ENCODE data around the gene RRAGC. TPM values are rescaled to one million over a fixed set of nuclear protein-coding genes. Genes with fewer than 3 reads are reported as not detected.
"Not testable (repeated sequence)": the region's sequence is repeated elsewhere in the genome, so short reads cannot be mapped to it uniquely, and the experiment has no call there.

The RRAGC gene
- total and polyA plus RNA-seq, 2 of the 13 experiments (the other 11 are each of a cell fraction or from before 2014, with no cell fraction given): 7.6 to 8.0 TPM

GRCh38 chr1:38836316-38836715, 23.3 kb downstream of the RRAGC start:
- FAIRE-seq; H3K27me3 ChIP-seq (ENCODE audit: control insufficient read depth in 1 of 2, insufficient read depth in 2 of 2, low read length in 2 of 2); H3K4me1 ChIP-seq (ENCODE audit: insufficient read depth, low read length); in situ Hi-C loops (cut with HindIII; ENCODE audit: extremely low pct_ligation_motif_present, low pct_unique_long_range_greater_than_20kb); H3K9me3 ChIP-seq (ENCODE audit: low read length); DNase-seq (ENCODE audit: low spot score); H3K79me2 ChIP-seq (ENCODE audit: insufficient read depth, low read length); H3K4me2 ChIP-seq (ENCODE audit: low read depth, low read length); H4K20me1 ChIP-seq (ENCODE audit: insufficient read depth, low read length); POLR2A ChIA-PET; H2AFZ ChIP-seq (ENCODE audit: low read length); H3K27ac ChIP-seq (ENCODE audit: extremely low read length, insufficient read depth, low read length); ATAC-seq; H3K9ac ChIP-seq (ENCODE audit: insufficient read depth, low read depth, low read length); H3K4me3 ChIP-seq (replicated peaks in 1 of 3; ENCODE audit: insufficient read depth in 1 of 3, low read depth in 2 of 3, low read length in 3 of 3); BruUV-seq (replicated peaks); CTCF ChIA-PET (ENCODE audit: low intra/inter-chr PET ratio, low total read pairs): not testable (repeated sequence)
- intact Hi-C loops (cut with micrococcal nuclease; ENCODE audit: unreplicated experiment): loop anchor here (5.0 kb wide), 2 partner anchors 256 to 799 kb away; no protein-coding TSS in a partner anchor
- peaks cover 8 to 24% of the 10 kb centered on the region in 2 experiments for H3K36me3 ChIP-seq (replicated peaks in 1 of 2; ENCODE audit: control insufficient read depth in 1 of 2, insufficient read depth in 2 of 2, low read length in 2 of 2)
- 86% methylated on average over 9 of the region's 10 CpGs for WGBS (ENCODE audit: low lambda C conversion rate)

- peak; percentile 98 for FAIRE-seq
- no peaks in the 10 kb centered on the region for H3K4me1 ChIP-seq (ENCODE audit: insufficient read depth, low read length)
- peak; percentile 83 for DNase-seq (ENCODE audit: low spot score)
- in situ Hi-C loops (cut with HindIII; ENCODE audit: extremely low pct_ligation_motif_present, low pct_unique_long_range_greater_than_20kb): no loop called here
- intact Hi-C loops (cut with micrococcal nuclease; ENCODE audit: unreplicated experiment): loop anchor here (2.0 to 5.0 kb wide), 3 partner anchors 226 to 798 kb away; no protein-coding TSS in a partner anchor
- H3K79me2 ChIP-seq (ENCODE audit: insufficient read depth, low read length): no peaks in the 10 kb centered on the region
- no peaks in the 10 kb centered on the region for H3K9me3 ChIP-seq (ENCODE audit: low read length)
- H3K27me3 ChIP-seq (ENCODE audit: control insufficient read depth in 1 of 2, insufficient read depth in 2 of 2, low read length in 2 of 2): peaks cover 0 to 14% of the 10 kb centered on the region in 2 experiments; a peak in 4 of 5 replicates
- no peaks in the 10 kb centered on the region for H4K20me1 ChIP-seq (ENCODE audit: insufficient read depth, low read length)
- no peak overlapping the region for H3K4me3 ChIP-seq (replicated peaks in 1 of 3; ENCODE audit: insufficient read depth in 1 of 3, low read depth in 2 of 3, low read length in 3 of 3)
- H3K9ac ChIP-seq (ENCODE audit: insufficient read depth, low read depth, low read length): no peak overlapping the region
- ChIA-PET CTCF (ENCODE audit: low intra/inter-chr PET ratio, low total read pairs) (interaction anchor here (1.8 to 2.2 kb wide), 2 partner anchors 227 to 809 kb away, joined by 9 to 11 read pairs; no protein-coding TSS in a partner anchor), POLR2A (no interaction called here)
- H3K4me2 ChIP-seq (ENCODE audit: low read depth, low read length): no peak overlapping the region
- H3K27ac ChIP-seq (ENCODE audit: extremely low read length, insufficient read depth, low read length): no peak overlapping the region
- 40% methylated on average over 3 of the region's 3 CpGs for WGBS (ENCODE audit: low lambda C conversion rate)
- no peak overlapping the region for H2AFZ ChIP-seq (ENCODE audit: low read length)
- ATAC-seq: peak; percentile 94
- H3K36me3 ChIP-seq (replicated peaks in 1 of 2; ENCODE audit: control insufficient read depth in 1 of 2, insufficient read depth in 2 of 2, low read length in 2 of 2): peaks cover 6 to 16% of the 10 kb centered on the region in 2 experiments
- BruUV-seq (replicated peaks): no TSS peak
- TF ChIP-seq ZBTB46 (CRISPR knock-in tag; IDR thresholded peaks at IDR 0.05; ENCODE audit: borderline replicate concordance) (no peak), STAG1 (CRISPR knock-in tag; IDR thresholded peaks at IDR 0.05) (peak; percentile 93), SMYD3 (CRISPR knock-in tag; IDR thresholded peaks at IDR 0.05) (no peak), PBX2 (CRISPR knock-in tag; IDR thresholded peaks at IDR 0.05) (no peak), THAP8 (CRISPR knock-in tag; IDR thresholded peaks at IDR 0.05; ENCODE audit: borderline replicate concordance) (no peak), SMC3 (IDR thresholded peaks at IDR 0.05; ENCODE audit: low read length) (peak; percentile 70), ZNF274 (CRISPR knock-in tag; IDR thresholded peaks at IDR 0.05) (no peak)
- TF ChIP-seq, protein P1, sequence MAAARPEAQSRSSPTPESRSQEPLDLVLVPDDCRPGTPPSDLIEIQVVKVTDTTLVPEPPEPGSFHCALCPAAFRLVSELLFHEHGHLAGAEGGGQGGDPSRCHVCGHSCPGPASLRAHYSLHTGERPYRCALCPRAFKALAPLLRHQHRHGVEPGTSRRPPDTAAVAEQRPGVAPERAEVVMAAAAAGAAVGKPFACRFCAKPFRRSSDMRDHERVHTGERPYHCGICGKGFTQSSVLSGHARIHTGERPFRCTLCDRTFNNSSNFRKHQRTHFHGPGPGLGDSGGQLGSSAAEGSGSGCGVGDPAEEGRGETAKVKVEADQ (CRISPR knock-in tag; IDR thresholded peaks at IDR 0.05; ENCODE audit: borderline replicate concordance): no peak
Measured at GRCh38 chr1:38834937-38835827, 24.4 kb downstream of the RRAGC start.
